Neutrophil (primary cell): ENCODE data around the gene CST8.
"Not testable (repeated sequence)": the region's sequence is repeated elsewhere in the genome, so short reads cannot be mapped to it uniquely, and the experiment has no call there.

Experiments used
- H3K27ac ChIP-seq: fragments of 200-600 bp; sonication (generic); 2 replicates; pipeline ENCODE4 v1.5.1; 2016; ENCODE audit warnings: mild to moderate bottlenecking, moderate library complexity
- H3K27me3 ChIP-seq: fragments of 200-600 bp; sonication (generic); 2 replicates; pipeline ENCODE4 v1.6.0; 2016; ENCODE audit warnings: mild to moderate bottlenecking
- H3K36me3 ChIP-seq: fragments of 200-600 bp; sonication (generic); 2 replicates; pipeline ENCODE4 v1.5.1; 2017
- H3K4me1 ChIP-seq, 2 experiments: fragments of 200-600 bp in 1 of 2; sonication (generic) in 1 of 2; 1 replicate in 1 of 2; 2 replicates in 1 of 2; pipeline versions ENCODE4 v1.5.1 to v1.6.1; 2013 to 2016; ENCODE audit warnings: low read depth in 1 of 2, low read length in 1 of 2, mild to moderate bottlenecking in 1 of 2, moderate library complexity in 1 of 2; ENCODE audit not compliant: control insufficient read depth in 1 of 2, insufficient read depth in 1 of 2
- H3K4me3 ChIP-seq, 2 experiments: fragments of 200-600 bp in 1 of 2; sonication (generic) in 1 of 2; 1 replicate in 1 of 2; 2 replicates in 1 of 2; pipeline ENCODE4 v1.5.1; 2013 to 2016; ENCODE audit warnings: low read depth in 1 of 2, low read length in 1 of 2, mild to moderate bottlenecking in 1 of 2, moderate library complexity in 1 of 2
- H3K9me3 ChIP-seq: fragments of 200-600 bp; sonication (generic); 2 replicates; pipeline ENCODE4 v1.5.1; 2016
- TF ChIP-seq, protein P1 (sequence below): fragments of 200-600 bp; sonication (generic); IDR thresholded peaks from 2 replicates; pipeline ENCODE4 v1.5.1; 2016; ENCODE audit warnings: antibody characterized with exemption

CST8 gene

GRCh38 chr20:23459461-23460150 lies 31.3 kb upstream of the CST8 start:
- Histone ChIP-seq H3K9me3 (no peaks in the 10 kb centered on the region), H3K27me3 (no peaks in the 10 kb centered on the region), H3K36me3 (no peaks in the 10 kb centered on the region), H3K27ac (no peak overlapping the region), H3K4me1 (no peaks in the 10 kb centered on the region), H3K4me3 (no peak overlapping the region)
- TF ChIP-seq, protein P1, sequence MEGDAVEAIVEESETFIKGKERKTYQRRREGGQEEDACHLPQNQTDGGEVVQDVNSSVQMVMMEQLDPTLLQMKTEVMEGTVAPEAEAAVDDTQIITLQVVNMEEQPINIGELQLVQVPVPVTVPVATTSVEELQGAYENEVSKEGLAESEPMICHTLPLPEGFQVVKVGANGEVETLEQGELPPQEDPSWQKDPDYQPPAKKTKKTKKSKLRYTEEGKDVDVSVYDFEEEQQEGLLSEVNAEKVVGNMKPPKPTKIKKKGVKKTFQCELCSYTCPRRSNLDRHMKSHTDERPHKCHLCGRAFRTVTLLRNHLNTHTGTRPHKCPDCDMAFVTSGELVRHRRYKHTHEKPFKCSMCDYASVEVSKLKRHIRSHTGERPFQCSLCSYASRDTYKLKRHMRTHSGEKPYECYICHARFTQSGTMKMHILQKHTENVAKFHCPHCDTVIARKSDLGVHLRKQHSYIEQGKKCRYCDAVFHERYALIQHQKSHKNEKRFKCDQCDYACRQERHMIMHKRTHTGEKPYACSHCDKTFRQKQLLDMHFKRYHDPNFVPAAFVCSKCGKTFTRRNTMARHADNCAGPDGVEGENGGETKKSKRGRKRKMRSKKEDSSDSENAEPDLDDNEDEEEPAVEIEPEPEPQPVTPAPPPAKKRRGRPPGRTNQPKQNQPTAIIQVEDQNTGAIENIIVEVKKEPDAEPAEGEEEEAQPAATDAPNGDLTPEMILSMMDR: no peak

- TF ChIP-seq, protein P1: no peak
- no peaks in the 10 kb centered on the region for H3K4me1 ChIP-seq
- no peak overlapping the region for H3K27ac ChIP-seq
- no peaks in the 10 kb centered on the region for H3K36me3 ChIP-seq
- no peak overlapping the region for H3K4me3 ChIP-seq
- H3K27me3 ChIP-seq: no peaks in the 10 kb centered on the region
- peaks cover 9% of the 10 kb centered on the region for H3K9me3 ChIP-seq
These were observed 29.7 kb upstream of the CST8 start for GRCh38 chr20:23461180-23461579.

DNA sequence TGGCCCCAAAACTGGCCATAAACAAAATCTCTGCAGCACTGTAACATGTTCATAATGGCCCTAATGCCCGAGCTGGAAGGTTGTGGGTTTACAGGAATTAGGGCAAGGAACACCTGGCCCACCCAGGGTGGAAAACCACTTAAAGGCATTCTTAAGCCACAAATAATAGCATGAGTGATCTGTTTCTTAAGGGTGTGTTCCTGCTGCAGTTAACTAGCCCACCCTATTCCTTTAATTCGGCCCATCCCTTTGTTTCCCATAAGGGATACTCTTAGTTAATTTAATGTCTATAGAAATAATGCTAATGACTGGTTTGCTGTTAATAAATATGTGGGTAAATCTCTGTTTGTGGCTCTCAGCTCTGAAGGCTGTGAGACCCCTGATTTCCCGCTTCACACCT lies 24.0 kb upstream of the CST8 start:
- not testable (repeated sequence) for H3K27ac ChIP-seq, H3K36me3 ChIP-seq, H3K4me3 ChIP-seq, H3K4me1 ChIP-seq, H3K27me3 ChIP-seq, H3K9me3 ChIP-seq

DNA sequence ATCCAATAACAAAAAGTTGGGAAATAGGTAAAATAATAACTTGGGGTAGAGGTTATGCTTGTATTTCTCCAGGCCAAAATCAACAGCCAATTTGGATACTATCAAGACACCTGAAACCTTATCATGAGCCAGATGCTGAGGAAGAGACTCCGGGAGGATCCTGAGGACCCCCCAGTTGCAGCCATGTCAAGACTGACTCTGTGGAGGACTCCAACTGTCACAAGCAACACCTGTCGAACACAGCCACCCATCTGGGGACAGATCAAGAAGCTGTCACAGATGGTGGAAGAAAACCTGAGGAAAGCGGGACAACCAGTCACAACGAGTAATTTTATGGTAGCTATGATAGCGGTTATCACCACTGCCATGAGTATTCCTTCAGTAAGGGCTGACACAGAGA lies 18.6 kb upstream of the CST8 start:
- H3K27me3 ChIP-seq, H3K27ac ChIP-seq, H3K9me3 ChIP-seq, H3K36me3 ChIP-seq, H3K4me3 ChIP-seq, H3K4me1 ChIP-seq: not testable (repeated sequence)

DNA sequence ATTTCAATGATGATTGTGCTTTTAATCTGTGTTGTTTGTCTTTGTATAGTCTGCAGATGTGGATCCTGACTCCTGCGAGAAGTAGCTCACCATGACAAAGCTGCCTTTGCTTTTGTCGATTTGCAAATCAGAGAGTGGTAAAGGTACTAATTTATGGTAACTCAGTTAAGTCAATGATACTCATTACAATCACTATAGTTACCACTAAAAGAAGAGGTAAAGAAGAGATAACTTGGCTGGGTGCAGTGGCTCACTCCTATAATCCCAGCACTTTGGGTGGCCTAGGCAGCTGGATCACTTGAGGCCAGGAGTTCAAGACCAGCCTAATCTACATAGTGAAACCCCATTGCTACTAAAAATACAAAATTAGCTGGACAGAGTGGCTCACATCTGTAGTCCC lies 17.6 kb upstream of the CST8 start:
- not testable (repeated sequence) for H3K36me3 ChIP-seq, H3K9me3 ChIP-seq, H3K4me1 ChIP-seq, H3K4me3 ChIP-seq, H3K27me3 ChIP-seq, H3K27ac ChIP-seq

GRCh38 chr20:23475395-23475794 lies 15.5 kb upstream of the CST8 start:
- no peaks in the 10 kb centered on the region for H3K4me1 ChIP-seq
- no peak overlapping the region for H3K27ac ChIP-seq
- no peak overlapping the region for H3K4me3 ChIP-seq
- H3K27me3 ChIP-seq: no peaks in the 10 kb centered on the region
- TF ChIP-seq, protein P1: no peak
- no peaks in the 10 kb centered on the region for H3K9me3 ChIP-seq
- H3K36me3 ChIP-seq: no peaks in the 10 kb centered on the region

DNA sequence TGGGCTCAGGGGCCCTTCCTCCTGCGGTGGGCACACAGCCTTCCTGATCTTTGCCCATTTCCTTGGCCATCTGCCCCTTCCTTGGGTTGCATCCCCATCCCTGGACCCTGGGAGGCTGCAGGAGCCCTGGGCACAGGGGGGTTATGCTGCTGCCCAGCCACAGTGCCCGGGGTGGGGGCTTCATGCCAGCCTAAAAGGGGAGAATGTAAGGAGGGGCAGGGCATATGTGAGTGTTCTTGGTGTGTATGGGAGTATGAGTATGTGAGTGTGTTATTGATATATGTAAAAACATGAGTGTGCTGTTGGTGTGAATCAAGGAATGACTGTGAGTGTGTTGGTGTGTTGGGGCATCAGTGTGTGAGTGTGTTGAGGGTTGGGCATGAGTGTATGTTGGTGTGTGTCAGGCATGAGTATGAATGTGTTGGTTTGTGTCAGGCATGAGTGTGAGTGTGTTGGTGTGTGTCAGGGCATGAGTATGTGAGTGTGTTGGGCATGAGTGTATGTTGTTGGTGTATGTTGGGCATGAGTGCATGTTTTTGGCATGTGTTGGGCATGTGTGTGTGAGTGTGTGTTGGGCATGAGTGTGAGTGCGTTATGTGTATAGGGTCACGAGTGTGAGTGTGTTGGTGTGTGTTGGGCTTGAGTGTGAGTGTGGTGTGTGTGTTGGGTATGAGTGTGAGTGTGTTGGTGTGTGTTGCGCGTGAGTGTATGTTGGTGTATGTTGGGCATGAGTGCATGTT lies 14.7 kb upstream of the CST8 start:
- no peak overlapping the region for H3K27ac ChIP-seq
- TF ChIP-seq, protein P1: no peak
- no peaks in the 10 kb centered on the region for H3K36me3 ChIP-seq
- H3K4me3 ChIP-seq: no peak overlapping the region
- H3K9me3 ChIP-seq: no peaks in the 10 kb centered on the region
- H3K4me1 ChIP-seq: no peaks in the 10 kb centered on the region
- no peaks in the 10 kb centered on the region for H3K27me3 ChIP-seq
